Activated T-cell treated with anti-CD3 and anti-CD28 coated beads, Interleukin-2, amount 50 U/mL, for 4 hours (primary cell): ENCODE results near the gene WDR93. TPM values are rescaled to one million over a fixed set of nuclear protein-coding genes. Genes with fewer than 3 reads are reported as not detected.
"Not testable (repeated sequence)": the region's sequence is repeated elsewhere in the genome, so short reads cannot be mapped to it uniquely, and the experiment has no call there.

Experiments used
- ATAC-seq, 2 donors: fragments of 200-7000 bp; cut with Tn5 transposase; one replicate each; pipeline ENCODE4 v1.10.0; 2021
- DNase-seq: peaks from one replicate; pipeline ENCODE4 v3.0.0-alpha.2; 2020
- H3K27me3 Mint-ChIP-seq: one replicate; pipeline ENCODE4 v1.8.0; 2021; ENCODE audit warnings: low read depth, mixed read lengths
- H3K36me3 Mint-ChIP-seq: one replicate; pipeline ENCODE4 v1.8.0; 2022; ENCODE audit warnings: mixed read lengths; ENCODE audit not compliant: insufficient read depth
- H3K4me1 Mint-ChIP-seq: one replicate; pipeline ENCODE4 v1.8.0; 2021; ENCODE audit warnings: low read depth, mixed read lengths
- H3K4me3 Mint-ChIP-seq: one replicate; pipeline ENCODE4 v1.8.0; 2021; ENCODE audit warnings: mild to moderate bottlenecking, moderate library complexity, mixed read lengths
- H3K9me3 Mint-ChIP-seq: one replicate; pipeline ENCODE4 v1.8.0; 2021; ENCODE audit warnings: mixed read lengths
- total RNA-seq, 3 donors: library from RNA; stranded (reverse); gene quantifications; one replicate each; pipeline ENCODE4 v1.2.1, GENCODE V29; 2021

WDR93 gene
- total RNA-seq, 3 donors from 2014 or later, result not detected

- not testable (repeated sequence) for H3K9me3 Mint-ChIP-seq, H3K36me3 Mint-ChIP-seq, H3K27me3 Mint-ChIP-seq, ATAC-seq, DNase-seq, H3K4me1 Mint-ChIP-seq
- H3K4me3 Mint-ChIP-seq, result peak overlapping the region; percentile 89
Observed at GRCh38 chr15:89689930-89690275, 708 bp upstream of the WDR93 start.

- no peak for DNase-seq
- no peaks in the 10 kb centered on the region for H3K9me3 Mint-ChIP-seq
- peaks cover 9% of the 10 kb centered on the region for H3K4me1 Mint-ChIP-seq
- H3K27me3 Mint-ChIP-seq, result no peaks in the 10 kb centered on the region
- H3K4me3 Mint-ChIP-seq, result no peak overlapping the region
- ATAC-seq, result no peak
- H3K36me3 Mint-ChIP-seq, result no peaks in the 10 kb centered on the region
Observed at GRCh38 chr15:89693091-89693490, 2.5 kb downstream of the WDR93 start.

GRCh38 chr15:89693696-89694095 is 3.1 kb downstream of the WDR93 start:
- Mint-ChIP-seq H3K36me3 (no peaks in the 10 kb centered on the region), H3K4me3 (no peak overlapping the region), H3K9me3 (no peaks in the 10 kb centered on the region), H3K4me1 (peaks cover 9% of the 10 kb centered on the region), H3K27me3 (no peaks in the 10 kb centered on the region)
- no peak for DNase-seq
- no peak for ATAC-seq

GRCh38 chr15:89695198-89695597 is 4.6 kb downstream of the WDR93 start:
- no peaks in the 10 kb centered on the region for H3K9me3 Mint-ChIP-seq
- no peaks in the 10 kb centered on the region for H3K27me3 Mint-ChIP-seq
- ATAC-seq, result no peak
- peaks cover 5% of the 10 kb centered on the region for H3K4me1 Mint-ChIP-seq
- no peak for DNase-seq
- no peaks in the 10 kb centered on the region for H3K36me3 Mint-ChIP-seq
- H3K4me3 Mint-ChIP-seq, result no peak overlapping the region

- Mint-ChIP-seq H3K4me1 (no peaks in the 10 kb centered on the region), H3K27me3 (peaks cover 28% of the 10 kb centered on the region), H3K9me3 (no peaks in the 10 kb centered on the region), H3K36me3 (peaks cover 2% of the 10 kb centered on the region), H3K4me3 (no peak overlapping the region)
- no peak for ATAC-seq
- no peak for DNase-seq
Observed at GRCh38 chr15:89704411-89704810, 13.8 kb downstream of the WDR93 start.

- no peak for DNase-seq
- no peak overlapping the region for H3K4me3 Mint-ChIP-seq
- H3K27me3 Mint-ChIP-seq, result peaks cover 20% of the 10 kb centered on the region
- no peaks in the 10 kb centered on the region for H3K4me1 Mint-ChIP-seq
- ATAC-seq, result no peak
- H3K9me3 Mint-ChIP-seq, result no peaks in the 10 kb centered on the region
- H3K36me3 Mint-ChIP-seq, result peaks cover 2% of the 10 kb centered on the region
Observed at GRCh38 chr15:89707577-89707976, 17.0 kb downstream of the WDR93 start.

- no peaks in the 10 kb centered on the region for H3K36me3 Mint-ChIP-seq
- peaks cover 3% of the 10 kb centered on the region for H3K27me3 Mint-ChIP-seq
- no peaks in the 10 kb centered on the region for H3K9me3 Mint-ChIP-seq
- DNase-seq, result no peak
- H3K4me1 Mint-ChIP-seq, result no peaks in the 10 kb centered on the region
- no peak overlapping the region for H3K4me3 Mint-ChIP-seq
- no peak for ATAC-seq
Observed at GRCh38 chr15:89714775-89715174, 24.2 kb downstream of the WDR93 start.

GRCh38 chr15:89723031-89723430 is 32.4 kb downstream of the WDR93 start:
- Mint-ChIP-seq H3K9me3 (peaks cover 4% of the 10 kb centered on the region), H3K4me1 (no peaks in the 10 kb centered on the region), H3K36me3 (no peaks in the 10 kb centered on the region), H3K4me3 (no peak overlapping the region), H3K27me3 (peaks cover 12% of the 10 kb centered on the region)
- ATAC-seq, result no peak
- no peak for DNase-seq

- no peak for ATAC-seq
Observed at GRCh38 chr15:89724621-89725020, 34.0 kb downstream of the WDR93 start.

GRCh38 chr15:89725064-89725463 is 34.5 kb downstream of the WDR93 start:
- no peak overlapping the region for H3K4me3 Mint-ChIP-seq
- DNase-seq (no peak), ATAC-seq (no peak)
- H3K4me1 Mint-ChIP-seq, result no peaks in the 10 kb centered on the region
- H3K9me3 Mint-ChIP-seq, result peaks cover 4% of the 10 kb centered on the region
- H3K36me3 Mint-ChIP-seq, result no peaks in the 10 kb centered on the region
- H3K27me3 Mint-ChIP-seq, result peaks cover 10% of the 10 kb centered on the region

More at GRCh38 chr15:89724621-89725020, 34.0 kb downstream of the WDR93 start:
- Mint-ChIP-seq H3K36me3 (no peaks in the 10 kb centered on the region), H3K9me3 (peaks cover 4% of the 10 kb centered on the region), H3K4me1 (no peaks in the 10 kb centered on the region), H3K4me3 (no peak overlapping the region), H3K27me3 (peaks cover 10% of the 10 kb centered on the region)
- DNase-seq, result no peak

- Mint-ChIP-seq H3K9me3 (peaks cover 4% of the 10 kb centered on the region), H3K4me1 (no peaks in the 10 kb centered on the region)
- no peak for ATAC-seq
Observed at GRCh38 chr15:89728254-89728653, 37.6 kb downstream of the WDR93 start.

GRCh38 chr15:89731275-89731674 is 40.7 kb downstream of the WDR93 start:
- Mint-ChIP-seq H3K4me3 (no peak overlapping the region), H3K27me3 (peaks cover 9% of the 10 kb centered on the region), H3K4me1 (no peaks in the 10 kb centered on the region), H3K9me3 (no peaks in the 10 kb centered on the region), H3K36me3 (no peaks in the 10 kb centered on the region)
- no peak for ATAC-seq
- DNase-seq, result no peak

More at GRCh38 chr15:89728254-89728653, 37.6 kb downstream of the WDR93 start:
- DNase-seq, result no peak
- peaks cover 2% of the 10 kb centered on the region for H3K27me3 Mint-ChIP-seq
- H3K36me3 Mint-ChIP-seq, result no peaks in the 10 kb centered on the region
- no peak overlapping the region for H3K4me3 Mint-ChIP-seq

- ATAC-seq, result no peak
- DNase-seq, result no peak
- H3K4me3 Mint-ChIP-seq, result no peak overlapping the region
- no peaks in the 10 kb centered on the region for H3K36me3 Mint-ChIP-seq
- peaks cover 12% of the 10 kb centered on the region for H3K27me3 Mint-ChIP-seq
- H3K4me1 Mint-ChIP-seq, result no peaks in the 10 kb centered on the region
- H3K9me3 Mint-ChIP-seq, result no peaks in the 10 kb centered on the region
Observed at GRCh38 chr15:89732451-89733172, 42.0 kb downstream of the WDR93 start.

GRCh38 chr15:89735773-89736172 is 45.2 kb downstream of the WDR93 start:
- DNase-seq, result no peak
- Mint-ChIP-seq H3K9me3 (no peaks in the 10 kb centered on the region), H3K36me3 (no peaks in the 10 kb centered on the region), H3K4me1 (no peaks in the 10 kb centered on the region), H3K4me3 (no peak overlapping the region), H3K27me3 (peaks cover 12% of the 10 kb centered on the region)
- no peak for ATAC-seq

GRCh38 chr15:89740137-89740536 is 49.5 kb downstream of the WDR93 start:
- peak; percentile 84 to 93 for ATAC-seq
- Mint-ChIP-seq H3K4me1 (no peaks in the 10 kb centered on the region), H3K4me3 (no peak overlapping the region), H3K27me3 (peaks cover 10% of the 10 kb centered on the region), H3K36me3 (no peaks in the 10 kb centered on the region), H3K9me3 (no peaks in the 10 kb centered on the region)
- peak; percentile 40 for DNase-seq
